Lung (tissue), 12 donors: ENCODE results near the gene RELT. TPM values are rescaled to one million over a fixed set of nuclear protein-coding genes. Genes with fewer than 3 reads are reported as not detected.

Source experiments
- ATAC-seq: fragments of 200-7000 bp; cut with Tn5 transposase; one replicate; pipeline ENCODE4 v1.9.1; 2020; ENCODE audit warnings: moderate number of reproducible peaks; ENCODE audit not compliant: insufficient read depth, low FRiP score
- DNase-seq, 3 donors: peaks; one replicate each; pipeline ENCODE4 v3.0.0-alpha.2; 2013 to 2017
- H3K27ac ChIP-seq, 2 donors: one replicate each; pipeline ENCODE4 v1.5.1; 2013; ENCODE audit warnings: mild to moderate bottlenecking in 2 of 2, moderate library complexity in 2 of 2, control low read depth in 1 of 2, inconsistent platforms in 1 of 2, low read depth in 1 of 2, low read length in 1 of 2
- H3K27me3 ChIP-seq, 3 donors: one replicate each; pipeline ENCODE4 v1.5.1; 2013; ENCODE audit warnings: low read length in 2 of 3; ENCODE audit not compliant: control insufficient read depth in 3 of 3, insufficient read depth in 3 of 3
- H3K36me3 ChIP-seq, 4 donors: one replicate each; pipeline ENCODE4 v1.5.1; 2013; ENCODE audit warnings: low read length in 4 of 4, mild to moderate bottlenecking in 1 of 4, moderate library complexity in 1 of 4; ENCODE audit not compliant: control insufficient read depth in 4 of 4, insufficient read depth in 4 of 4
- H3K4me1 ChIP-seq, 5 donors: one replicate each; pipeline ENCODE4 v1.5.1; 2013; ENCODE audit warnings: low read length in 5 of 5, mild to moderate bottlenecking in 2 of 5, moderate library complexity in 1 of 5; ENCODE audit not compliant: control insufficient read depth in 5 of 5, insufficient read depth in 5 of 5
- H3K4me3 ChIP-seq: one replicate; pipeline ENCODE4 v1.5.1; 2013; ENCODE audit warnings: mild to moderate bottlenecking, control low read depth, moderate library complexity
- H3K9ac ChIP-seq, 2 donors: one replicate each; pipeline ENCODE4 v1.5.1; 2013; ENCODE audit warnings: low read length in 2 of 2, control low read depth in 1 of 2; ENCODE audit not compliant: insufficient read depth in 1 of 2
- H3K9me3 ChIP-seq, 4 donors: one replicate each; pipeline ENCODE4 v1.5.1; 2013; ENCODE audit warnings: low read length in 3 of 4, mild to moderate bottlenecking in 1 of 4, moderate library complexity in 1 of 4; ENCODE audit not compliant: control insufficient read depth in 4 of 4, insufficient read depth in 3 of 4
- WGBS, 2 donors: extraction: QIAGEN DNeasy Blood & Tissue Kit; methylation state at CpG; one replicate each; pipeline ENCODE4 v1.1.7; 2013; 5-methylcytosine and 5-hydroxymethylcytosine counted together
- polyA plus RNA-seq, 2 donors: library from polyadenylated mRNA; stranded (reverse); fragments of 200-250 nt; gene quantifications; one replicate each; pipeline ENCODE4 v1.2.1, GENCODE V29; 2013
- total RNA-seq, 2 donors: library from RNA; depleted of rRNA in 1 of 2; stranded (reverse); fragments of >200 nt in 1 of 2; gene quantifications; one replicate each; pipeline ENCODE4 v1.2.1, GENCODE V29; 2014 to 2021
- TF ChIP-seq, protein P1 (sequence below): IDR thresholded peaks from 2 replicates; pipeline ENCODE4 v1.5.1; 2012; ENCODE audit warnings: mild to moderate bottlenecking; ENCODE audit errors: control extremely low read depth, extremely low read depth
- donor health status: control.
- donor health status: control.
- donor health status: Bipolar disorder and iron deficiency.
- donor health status: healthy.
- donor health status: DM: yes; HTN: yes; CAD: no.

Gene RELT
- total and polyA plus RNA-seq, 4 donors, result 6.0 to 25.4 (median 16.1) TPM

DNA sequence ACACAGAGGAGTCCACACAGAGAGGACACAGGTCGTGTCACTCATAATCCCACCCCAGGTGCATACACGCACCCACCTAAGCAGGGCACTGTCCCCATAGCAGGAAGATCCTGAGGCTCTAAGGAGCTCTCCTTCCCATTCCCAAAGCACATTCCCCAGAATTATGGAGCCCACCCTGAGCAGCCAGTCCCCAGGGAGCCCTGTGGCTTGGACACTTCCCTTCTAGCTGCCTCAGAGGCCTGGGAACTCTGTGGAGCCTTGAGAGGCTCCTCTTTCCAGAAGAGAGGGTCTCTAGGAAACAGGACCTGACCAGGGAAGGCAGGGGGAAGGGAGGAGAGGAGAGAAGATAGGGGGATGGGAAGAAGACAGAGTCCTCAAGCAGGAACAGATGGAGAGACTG, 38.4 kb upstream of the RELT start:
- peaks cover 0 to 8% (median 2%) of the 10 kb centered on the region in 4 donors for H3K36me3 ChIP-seq
- TF ChIP-seq, protein P1, sequence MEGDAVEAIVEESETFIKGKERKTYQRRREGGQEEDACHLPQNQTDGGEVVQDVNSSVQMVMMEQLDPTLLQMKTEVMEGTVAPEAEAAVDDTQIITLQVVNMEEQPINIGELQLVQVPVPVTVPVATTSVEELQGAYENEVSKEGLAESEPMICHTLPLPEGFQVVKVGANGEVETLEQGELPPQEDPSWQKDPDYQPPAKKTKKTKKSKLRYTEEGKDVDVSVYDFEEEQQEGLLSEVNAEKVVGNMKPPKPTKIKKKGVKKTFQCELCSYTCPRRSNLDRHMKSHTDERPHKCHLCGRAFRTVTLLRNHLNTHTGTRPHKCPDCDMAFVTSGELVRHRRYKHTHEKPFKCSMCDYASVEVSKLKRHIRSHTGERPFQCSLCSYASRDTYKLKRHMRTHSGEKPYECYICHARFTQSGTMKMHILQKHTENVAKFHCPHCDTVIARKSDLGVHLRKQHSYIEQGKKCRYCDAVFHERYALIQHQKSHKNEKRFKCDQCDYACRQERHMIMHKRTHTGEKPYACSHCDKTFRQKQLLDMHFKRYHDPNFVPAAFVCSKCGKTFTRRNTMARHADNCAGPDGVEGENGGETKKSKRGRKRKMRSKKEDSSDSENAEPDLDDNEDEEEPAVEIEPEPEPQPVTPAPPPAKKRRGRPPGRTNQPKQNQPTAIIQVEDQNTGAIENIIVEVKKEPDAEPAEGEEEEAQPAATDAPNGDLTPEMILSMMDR, result no peak
- H3K27ac ChIP-seq, result no peak overlapping the region
- H3K9ac ChIP-seq, result no peak overlapping the region
- 88 to 98% methylated on average over 2 of the region's 2 CpGs for WGBS, 2 donors
- peaks cover 12 to 33% (median 21%) of the 10 kb centered on the region in 5 donors for H3K4me1 ChIP-seq
- no peaks in the 10 kb centered on the region for H3K27me3 ChIP-seq
- DNase-seq, result no peak
- H3K4me3 ChIP-seq, result no peak overlapping the region
- no peaks in the 10 kb centered on the region for H3K9me3 ChIP-seq
- ATAC-seq, result no peak

- no peaks in the 10 kb centered on the region for H3K27me3 ChIP-seq
- H3K4me1 ChIP-seq, result peaks cover 11 to 32% (median 18%) of the 10 kb centered on the region in 5 donors
- no peak overlapping the region for H3K4me3 ChIP-seq
- WGBS, 2 donors, result 83 to 94% methylated on average over 4 of the region's 4 CpGs
- no peak overlapping the region for H3K9ac ChIP-seq
- H3K36me3 ChIP-seq, result peaks cover 0 to 8% (median 2%) of the 10 kb centered on the region in 4 donors
- no peaks in the 10 kb centered on the region for H3K9me3 ChIP-seq
- DNase-seq (no peak), ATAC-seq (no peak)
- H3K27ac ChIP-seq, result no peak overlapping the region
- TF ChIP-seq, protein P1, result no peak
Observed at GRCh38 chr11:73338279-73338678, 37.9 kb upstream of the RELT start.

- Histone ChIP-seq H3K9ac (no peak overlapping the region), H3K36me3 (peaks cover 0 to 8% (median 2%) of the 10 kb centered on the region in 4 donors), H3K27ac (no peak overlapping the region), H3K9me3 (no peaks in the 10 kb centered on the region), H3K4me3 (no peak overlapping the region), H3K27me3 (no peaks in the 10 kb centered on the region), H3K4me1 (peaks cover under 1 to 21% (median 11%) of the 10 kb centered on the region in 5 donors)
- TF ChIP-seq, protein P1, result no peak
- DNase-seq (no peak), ATAC-seq (no peak)
- 66 to 71% methylated on average over 3 of the region's 3 CpGs for WGBS, 2 donors
Observed at GRCh38 chr11:73340164-73340563, 36.0 kb upstream of the RELT start.

GRCh38 chr11:73342633-73343032, 33.6 kb upstream of the RELT start:
- Histone ChIP-seq H3K4me1 (peaks cover 0 to 16% (median 6%) of the 10 kb centered on the region in 5 donors), H3K9me3 (no peaks in the 10 kb centered on the region), H3K36me3 (peaks cover 0 to 2% (median under 1%) of the 10 kb centered on the region in 4 donors), H3K27me3 (no peaks in the 10 kb centered on the region), H3K27ac (no peak overlapping the region), H3K4me3 (no peak overlapping the region), H3K9ac (no peak overlapping the region)
- peak in 2 of 3 donors; percentile 40 to 46 for DNase-seq
- TF ChIP-seq, protein P1, result no peak
- 54 to 76% methylated on average over 54 of the region's 54 CpGs for WGBS, 2 donors
- ATAC-seq, result no peak
